SK-N-MC (cell line): Measurements from ENCODE around the gene HMGCS1.

ENCODE experiments used
- EZH2 ChIP-seq: fragments of 200-600 bp; sonication (generic); IDR thresholded peaks from one replicate; pipeline ENCODE4 v1.6.1; 2017; ENCODE audit warnings: antibody characterized with exemption
- FOXP2 ChIP-seq: optimal IDR thresholded peaks from 2 replicates; pipeline ENCODE3; 2011; ENCODE audit warnings: mild to moderate bottlenecking, moderate library complexity; ENCODE audit not compliant: insufficient read depth; ENCODE audit errors: extremely low read length, control extremely low read depth
- POLR2AphosphoS5 ChIP-seq: IDR thresholded peaks from 2 replicates; pipeline ENCODE4 v1.6.1; 2012; ENCODE audit warnings: mild to moderate bottlenecking, low read depth, low read length, borderline replicate concordance

- no peak for TF ChIP-seq POLR2AphosphoS5
- TF ChIP-seq EZH2, result no peak
- TF ChIP-seq FOXP2, result no peak
These were observed 14.8 kb downstream of the HMGCS1 start for GRCh38 chr5:43298443-43298842.
